ENCODE results near the gene CELF4.

CELF4 gene

DNA sequence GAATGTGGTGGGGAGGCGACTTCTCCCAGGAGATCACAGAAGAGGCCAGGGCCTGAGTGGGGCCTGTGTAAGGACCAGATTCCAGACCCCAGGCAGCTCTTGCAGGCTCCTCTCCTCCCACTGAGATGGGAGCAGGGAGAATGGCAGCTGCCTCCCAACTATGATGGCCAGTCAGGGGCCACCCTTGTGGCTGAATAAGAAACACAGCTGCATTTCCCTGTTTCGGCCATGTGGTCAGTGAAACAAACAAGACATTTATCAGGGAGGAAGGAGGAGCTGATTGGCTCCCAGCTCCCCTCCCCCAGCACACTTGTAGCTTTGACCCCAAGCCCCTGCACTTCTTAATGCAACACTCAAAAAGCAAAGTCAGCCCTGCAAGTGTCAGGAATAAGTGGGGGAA is 143.5 kb downstream of the CELF4 start:
- H3K4me3 ChIP-seq (replicated peaks; ENCODE audit: low read depth, low read length): no peak overlapping the region
- no peaks in the 10 kb centered on the region; the same call in 1 of the 2 replicates for H3K27me3 ChIP-seq (replicated peaks; ENCODE audit: control insufficient read depth, insufficient read depth, low read length)
- no peaks in the 10 kb centered on the region for H3K36me3 ChIP-seq (ENCODE audit: control insufficient read depth, insufficient read depth, low read length)
- no peak for DNase-seq (ENCODE audit: extremely low read depth, insufficient read length)
- TF ChIP-seq, protein P1, sequence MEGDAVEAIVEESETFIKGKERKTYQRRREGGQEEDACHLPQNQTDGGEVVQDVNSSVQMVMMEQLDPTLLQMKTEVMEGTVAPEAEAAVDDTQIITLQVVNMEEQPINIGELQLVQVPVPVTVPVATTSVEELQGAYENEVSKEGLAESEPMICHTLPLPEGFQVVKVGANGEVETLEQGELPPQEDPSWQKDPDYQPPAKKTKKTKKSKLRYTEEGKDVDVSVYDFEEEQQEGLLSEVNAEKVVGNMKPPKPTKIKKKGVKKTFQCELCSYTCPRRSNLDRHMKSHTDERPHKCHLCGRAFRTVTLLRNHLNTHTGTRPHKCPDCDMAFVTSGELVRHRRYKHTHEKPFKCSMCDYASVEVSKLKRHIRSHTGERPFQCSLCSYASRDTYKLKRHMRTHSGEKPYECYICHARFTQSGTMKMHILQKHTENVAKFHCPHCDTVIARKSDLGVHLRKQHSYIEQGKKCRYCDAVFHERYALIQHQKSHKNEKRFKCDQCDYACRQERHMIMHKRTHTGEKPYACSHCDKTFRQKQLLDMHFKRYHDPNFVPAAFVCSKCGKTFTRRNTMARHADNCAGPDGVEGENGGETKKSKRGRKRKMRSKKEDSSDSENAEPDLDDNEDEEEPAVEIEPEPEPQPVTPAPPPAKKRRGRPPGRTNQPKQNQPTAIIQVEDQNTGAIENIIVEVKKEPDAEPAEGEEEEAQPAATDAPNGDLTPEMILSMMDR (IDR thresholded peaks at IDR 0.05; ENCODE audit: insufficient read depth, low read length, poor library complexity, severe bottlenecking): no peak

DNA sequence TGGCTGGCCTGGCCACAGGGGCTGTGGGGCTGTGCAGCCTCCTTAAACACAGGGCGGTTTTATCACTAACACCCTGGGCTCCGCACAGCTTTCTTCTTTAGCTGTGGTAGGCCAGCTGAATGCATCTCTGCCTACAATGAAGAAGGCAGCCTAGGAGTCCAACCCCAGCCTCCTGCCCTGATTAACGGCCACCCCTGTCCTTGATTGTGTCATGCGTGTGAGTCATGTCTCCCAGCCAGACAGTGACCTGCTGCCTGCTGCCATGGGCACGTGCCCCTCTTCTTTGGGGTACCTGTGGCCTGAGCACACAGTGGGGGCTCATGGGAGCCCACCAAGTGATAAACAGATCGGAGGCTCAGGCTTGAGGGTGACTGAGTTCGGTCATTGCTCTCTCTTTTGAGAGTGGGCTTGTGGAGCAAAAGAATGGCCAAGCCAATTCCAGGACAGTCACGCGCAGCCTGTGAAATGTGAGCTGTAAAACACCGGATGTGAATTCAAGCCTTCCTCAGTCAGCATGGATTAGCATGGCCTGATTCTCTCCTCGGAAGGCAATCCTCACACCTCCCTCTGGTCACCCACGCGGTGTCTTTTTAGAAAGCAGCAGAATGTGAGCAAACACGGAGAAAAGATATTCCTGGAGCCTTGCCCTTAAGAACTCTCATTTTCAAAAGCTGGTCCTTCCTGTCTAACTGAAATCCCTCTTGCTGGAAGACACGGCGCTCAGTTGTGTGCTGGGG is 144.1 kb downstream of the CELF4 start:
- TF ChIP-seq, protein P1 (IDR thresholded peaks at IDR 0.05; ENCODE audit: insufficient read depth, low read length, poor library complexity, severe bottlenecking): no peak
- no peaks in the 10 kb centered on the region; the same call in 1 of the 2 replicates for H3K27me3 ChIP-seq (replicated peaks; ENCODE audit: control insufficient read depth, insufficient read depth, low read length)
- H3K36me3 ChIP-seq (ENCODE audit: control insufficient read depth, insufficient read depth, low read length): no peaks in the 10 kb centered on the region

DNA sequence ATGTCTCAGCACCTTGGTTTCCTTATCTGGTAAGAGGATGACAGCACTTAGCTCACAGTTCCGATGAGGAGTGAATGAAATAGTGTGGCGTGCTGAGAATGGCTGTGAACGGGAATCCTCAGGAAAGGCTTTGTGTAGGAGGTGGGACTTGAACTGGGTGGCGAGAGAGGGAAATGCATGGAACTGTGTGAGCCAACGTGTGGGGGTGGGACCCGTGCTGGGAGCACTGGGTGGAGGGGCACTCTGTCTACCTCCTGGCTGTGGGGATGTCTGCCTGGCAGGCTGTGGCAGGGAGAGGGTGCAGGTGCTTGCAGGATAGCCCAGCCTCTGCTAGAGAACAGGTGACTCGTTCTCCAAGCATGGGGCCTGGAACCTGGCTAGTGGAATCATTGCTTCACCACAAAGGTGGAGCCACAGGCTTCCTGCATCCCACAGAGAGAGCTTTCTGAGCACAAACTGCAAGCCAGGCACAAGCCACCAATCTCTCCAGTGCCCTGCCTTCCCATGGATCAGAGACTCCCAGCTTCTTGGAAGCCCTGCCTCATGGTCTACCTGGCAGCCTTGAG is 145.2 kb downstream of the CELF4 start:
- Histone ChIP-seq H3K36me3 (ENCODE audit: control insufficient read depth, insufficient read depth, low read length) (no peaks in the 10 kb centered on the region), H3K4me3 (replicated peaks; ENCODE audit: low read depth, low read length) (no peak overlapping the region), H3K27me3 (replicated peaks; ENCODE audit: control insufficient read depth, insufficient read depth, low read length) (no peaks in the 10 kb centered on the region; the same call in 1 of the 2 replicates)
- TF ChIP-seq, protein P1 (IDR thresholded peaks at IDR 0.05; ENCODE audit: insufficient read depth, low read length, poor library complexity, severe bottlenecking): no peak
- DNase-seq (ENCODE audit: extremely low read depth, insufficient read length): no peak

More for the DNA sequence above, 144.1 kb downstream of the CELF4 start:
- H3K4me3 ChIP-seq (replicated peaks; ENCODE audit: low read depth, low read length): no peak overlapping the region
- no peak for DNase-seq (ENCODE audit: extremely low read depth, insufficient read length)

DNA sequence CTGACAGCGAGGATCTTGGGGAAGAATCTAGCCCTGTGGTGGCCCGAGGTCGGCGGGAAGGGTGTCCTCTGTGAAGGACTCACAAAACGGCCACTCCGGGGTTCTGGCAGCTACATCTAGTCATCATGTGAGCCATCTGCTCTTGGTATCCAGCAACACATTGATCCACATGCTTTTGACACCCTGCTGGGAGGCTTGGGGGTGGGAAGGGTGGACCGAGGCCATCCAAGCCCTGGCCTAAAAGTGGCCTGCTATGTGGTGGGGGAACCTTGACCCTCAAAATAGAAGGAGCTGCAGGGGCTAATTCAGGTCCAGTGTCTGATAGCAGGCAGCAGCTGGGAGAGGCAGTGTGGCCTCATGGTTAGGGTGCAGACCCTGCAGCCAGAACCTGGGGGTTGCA is 145.7 kb downstream of the CELF4 start:
- Histone ChIP-seq H3K27me3 (replicated peaks; ENCODE audit: control insufficient read depth, insufficient read depth, low read length) (no peaks in the 10 kb centered on the region; the same call in 1 of the 2 replicates), H3K36me3 (ENCODE audit: control insufficient read depth, insufficient read depth, low read length) (no peaks in the 10 kb centered on the region), H3K4me3 (replicated peaks; ENCODE audit: low read depth, low read length) (no peak overlapping the region)
- no peak for DNase-seq (ENCODE audit: extremely low read depth, insufficient read length)
- TF ChIP-seq, protein P1 (IDR thresholded peaks at IDR 0.05; ENCODE audit: insufficient read depth, low read length, poor library complexity, severe bottlenecking): no peak

DNA sequence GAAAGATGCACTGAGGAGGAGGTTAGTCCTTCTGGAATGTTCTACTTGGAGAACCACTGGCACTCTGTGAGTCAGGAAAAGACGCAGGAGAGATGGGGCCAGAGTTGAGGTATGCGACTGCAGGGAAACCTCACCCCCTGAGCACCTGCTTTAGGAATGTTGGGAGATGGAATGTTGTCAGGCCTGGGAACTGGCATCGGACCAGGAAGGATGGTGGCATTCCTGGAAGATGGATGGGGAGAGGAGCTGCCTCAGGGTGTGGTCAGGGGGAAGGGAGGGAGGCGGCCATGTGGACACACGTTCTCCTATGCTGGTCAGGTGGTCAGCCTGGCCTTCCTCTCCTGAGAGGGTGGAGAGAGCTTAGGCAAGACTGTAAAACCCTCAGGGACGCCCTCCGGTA is 146.3 kb downstream of the CELF4 start:
- Histone ChIP-seq H3K4me3 (replicated peaks; ENCODE audit: low read depth, low read length) (no peak overlapping the region), H3K36me3 (ENCODE audit: control insufficient read depth, insufficient read depth, low read length) (no peaks in the 10 kb centered on the region), H3K27me3 (replicated peaks; ENCODE audit: control insufficient read depth, insufficient read depth, low read length) (no peaks in the 10 kb centered on the region; the same call in 1 of the 2 replicates)
- no peak for DNase-seq (ENCODE audit: extremely low read depth, insufficient read length)
- TF ChIP-seq, protein P1 (IDR thresholded peaks at IDR 0.05; ENCODE audit: insufficient read depth, low read length, poor library complexity, severe bottlenecking): no peak

Measured in GM06990 (cell line).